SK-N-SH treated with all-trans-retinoic acid at 6 μM for 48 hours (cell line): Measurements from ENCODE around the gene MKI67.

Experiments
- ATAC-seq: fragments of 200-7000 bp; cut with Tn5 transposase; 3 replicates; pipeline ENCODE4 v1.9.1; 2020; ENCODE audit warnings: mild to moderate bottlenecking, moderate library complexity
- ARNTL ChIP-seq: fragments of 450-650 bp; formaldehyde crosslinking; IDR thresholded peaks from 2 replicates; pipeline ENCODE4 v1.5.0; 2020; ENCODE audit warnings: low read depth, mild to moderate bottlenecking, moderate library complexity, borderline replicate concordance
- BACH2 ChIP-seq: fragments of 250-450 bp; sonication (Bioruptor Pico); IDR thresholded peaks from 2 replicates; pipeline ENCODE4 v1.9.0; 2021; ENCODE audit warnings: mild to moderate bottlenecking, borderline replicate concordance
- ESRRG ChIP-seq: fragments of 250-450 bp; sonication (Bioruptor Pico); IDR thresholded peaks from 2 replicates; pipeline ENCODE4 v1.6.1; 2021; ENCODE audit warnings: mild to moderate bottlenecking
- ISL1 ChIP-seq: fragments of 250-450 bp; sonication (Bioruptor Pico); IDR thresholded peaks from 2 replicates; pipeline ENCODE4 v2.1.2; 2022; ENCODE audit warnings: mild to moderate bottlenecking, moderate library complexity
- OSR1 ChIP-seq: fragments of 250-450 bp; sonication (Bioruptor Pico); IDR thresholded peaks from 2 replicates; pipeline ENCODE4 v1.8.0; 2022; ENCODE audit warnings: moderate library complexity, mild to moderate bottlenecking, inconsistent platforms
- PPARA ChIP-seq: fragments of 250-450 bp; sonication (Bioruptor Pico); IDR thresholded peaks from 2 replicates; pipeline ENCODE4 v1.5.0; 2020; ENCODE audit warnings: mild to moderate bottlenecking, borderline replicate concordance
- RARB ChIP-seq: fragments of 250-450 bp; sonication (Bioruptor Pico); IDR thresholded peaks from 2 replicates; pipeline ENCODE4 v1.8.0; 2021; ENCODE audit warnings: mild to moderate bottlenecking, moderate library complexity
- SNAI2 ChIP-seq: fragments of 250-450 bp; sonication (Bioruptor Pico); IDR thresholded peaks from 2 replicates; pipeline ENCODE4 v1.5.0; 2020; ENCODE audit warnings: mild to moderate bottlenecking, moderate library complexity
- TCF4 ChIP-seq: fragments of 250-450 bp; sonication (Bioruptor Pico); IDR thresholded peaks from 2 replicates; pipeline ENCODE4 v1.8.0; 2021; ENCODE audit warnings: mild to moderate bottlenecking, moderate library complexity, borderline replicate concordance
- TOX ChIP-seq: fragments of 250-450 bp; sonication (Bioruptor Pico); IDR thresholded peaks from 2 replicates; pipeline ENCODE4 v1.8.0; 2021; ENCODE audit warnings: mild to moderate bottlenecking, moderate library complexity, borderline replicate concordance
- ZC3H10 ChIP-seq: fragments of 250-450 bp; sonication (Bioruptor Pico); IDR thresholded peaks from 2 replicates; pipeline ENCODE4 v1.5.1; 2021; ENCODE audit warnings: mild to moderate bottlenecking, moderate library complexity
- ZFP3 ChIP-seq: fragments of 250-450 bp; sonication (Bioruptor Pico); IDR thresholded peaks from 2 replicates; pipeline ENCODE4 v1.5.0; 2020; ENCODE audit warnings: mild to moderate bottlenecking, moderate library complexity
- ZFP30 ChIP-seq: fragments of 450-650 bp; formaldehyde crosslinking; IDR thresholded peaks from 2 replicates; pipeline ENCODE4 v1.5.0; 2022; ENCODE audit warnings: mild to moderate bottlenecking, moderate library complexity
- ZNF565 ChIP-seq: fragments of 450-650 bp; formaldehyde crosslinking; conservative IDR thresholded peaks from 2 replicates; pipeline ENCODE4 v1.5.0; 2020; ENCODE audit warnings: low read depth, mild to moderate bottlenecking, moderate library complexity
- ZNF70 ChIP-seq: fragments of 450-650 bp; formaldehyde crosslinking; IDR thresholded peaks from 2 replicates; pipeline ENCODE4 v1.5.0; 2020; ENCODE audit warnings: mild to moderate bottlenecking, moderate library complexity
- ZNF8 ChIP-seq: fragments of 450-650 bp; formaldehyde crosslinking; IDR thresholded peaks from 2 replicates; pipeline ENCODE4 v1.5.0; 2020; ENCODE audit warnings: mild to moderate bottlenecking, moderate library complexity
- TF ChIP-seq, protein P1 (sequence below): fragments of 250-450 bp; sonication (Bioruptor Pico); IDR thresholded peaks from 2 replicates; pipeline ENCODE4 v1.5.1; 2021; ENCODE audit warnings: mild to moderate bottlenecking, moderate library complexity
- TF ChIP-seq, protein P2 (sequence below): fragments of 250-450 bp; sonication (Bioruptor Pico); IDR thresholded peaks from 2 replicates; pipeline ENCODE4 v1.5.0; 2020; ENCODE audit warnings: mild to moderate bottlenecking, moderate library complexity
- TF ChIP-seq, protein P3 (sequence below): fragments of 250-450 bp; sonication (Bioruptor Pico); IDR thresholded peaks from 2 replicates; pipeline ENCODE4 v1.8.0; 2021; ENCODE audit warnings: low read depth, mild to moderate bottlenecking, moderate library complexity, borderline replicate concordance
- TF ChIP-seq, protein P4 (sequence below): fragments of 250-450 bp; sonication (Bioruptor Pico); IDR thresholded peaks from 2 replicates; pipeline ENCODE4 v1.8.0; 2020; ENCODE audit warnings: mild to moderate bottlenecking, moderate library complexity, borderline replicate concordance
- TF ChIP-seq, protein P5 (sequence below): fragments of 250-450 bp; sonication (Bioruptor Pico); IDR thresholded peaks from 2 replicates; pipeline ENCODE4 v1.5.1; 2020; ENCODE audit warnings: low read depth, mild to moderate bottlenecking, moderate library complexity

Gene MKI67

DNA sequence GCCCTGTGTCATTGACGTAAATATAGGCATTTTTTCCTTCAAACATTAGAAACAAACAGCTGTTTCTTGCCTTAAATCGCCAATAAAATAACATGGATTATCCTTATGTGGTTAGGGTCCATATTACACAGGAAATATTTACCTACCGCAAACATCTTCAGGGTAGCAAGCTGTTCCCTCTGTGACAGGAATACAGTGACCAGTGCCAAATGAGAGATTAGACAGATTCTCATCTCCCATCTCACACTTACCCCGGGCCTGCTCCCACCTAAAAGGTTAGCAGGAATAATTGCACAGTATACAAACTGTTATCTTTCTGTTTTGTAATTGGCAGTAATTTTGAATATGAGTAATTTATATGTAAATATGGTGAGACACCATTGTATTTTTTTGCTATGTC lies 16.5 kb downstream of the MKI67 start:
- ATAC-seq: no peak
- TF ChIP-seq, protein P1, sequence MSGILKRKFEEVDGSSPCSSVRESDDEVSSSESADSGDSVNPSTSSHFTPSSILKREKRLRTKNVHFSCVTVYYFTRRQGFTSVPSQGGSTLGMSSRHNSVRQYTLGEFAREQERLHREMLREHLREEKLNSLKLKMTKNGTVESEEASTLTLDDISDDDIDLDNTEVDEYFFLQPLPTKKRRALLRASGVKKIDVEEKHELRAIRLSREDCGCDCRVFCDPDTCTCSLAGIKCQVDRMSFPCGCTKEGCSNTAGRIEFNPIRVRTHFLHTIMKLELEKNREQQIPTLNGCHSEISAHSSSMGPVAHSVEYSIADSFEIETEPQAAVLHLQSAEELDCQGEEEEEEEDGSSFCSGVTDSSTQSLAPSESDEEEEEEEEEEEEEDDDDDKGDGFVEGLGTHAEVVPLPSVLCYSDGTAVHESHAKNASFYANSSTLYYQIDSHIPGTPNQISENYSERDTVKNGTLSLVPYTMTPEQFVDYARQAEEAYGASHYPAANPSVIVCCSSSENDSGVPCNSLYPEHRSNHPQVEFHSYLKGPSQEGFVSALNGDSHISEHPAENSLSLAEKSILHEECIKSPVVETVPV (CRISPR knock-in tag): no peak
- TF ChIP-seq TOX (CRISPR knock-in tag) (no peak), ARNTL (CRISPR knock-in tag) (no peak), ZFP3 (no peak), ZC3H10 (no peak), ZNF70 (CRISPR knock-in tag) (no peak), RARB (CRISPR knock-in tag) (no peak), PPARA (CRISPR knock-in tag) (no peak), SNAI2 (CRISPR knock-in tag) (no peak), ZNF565 (CRISPR knock-in tag) (no peak), ZFP30 (CRISPR knock-in tag) (no peak), ZNF8 (no peak), ISL1 (no peak), ESRRG (CRISPR knock-in tag) (no peak)
- TF ChIP-seq, protein P2, sequence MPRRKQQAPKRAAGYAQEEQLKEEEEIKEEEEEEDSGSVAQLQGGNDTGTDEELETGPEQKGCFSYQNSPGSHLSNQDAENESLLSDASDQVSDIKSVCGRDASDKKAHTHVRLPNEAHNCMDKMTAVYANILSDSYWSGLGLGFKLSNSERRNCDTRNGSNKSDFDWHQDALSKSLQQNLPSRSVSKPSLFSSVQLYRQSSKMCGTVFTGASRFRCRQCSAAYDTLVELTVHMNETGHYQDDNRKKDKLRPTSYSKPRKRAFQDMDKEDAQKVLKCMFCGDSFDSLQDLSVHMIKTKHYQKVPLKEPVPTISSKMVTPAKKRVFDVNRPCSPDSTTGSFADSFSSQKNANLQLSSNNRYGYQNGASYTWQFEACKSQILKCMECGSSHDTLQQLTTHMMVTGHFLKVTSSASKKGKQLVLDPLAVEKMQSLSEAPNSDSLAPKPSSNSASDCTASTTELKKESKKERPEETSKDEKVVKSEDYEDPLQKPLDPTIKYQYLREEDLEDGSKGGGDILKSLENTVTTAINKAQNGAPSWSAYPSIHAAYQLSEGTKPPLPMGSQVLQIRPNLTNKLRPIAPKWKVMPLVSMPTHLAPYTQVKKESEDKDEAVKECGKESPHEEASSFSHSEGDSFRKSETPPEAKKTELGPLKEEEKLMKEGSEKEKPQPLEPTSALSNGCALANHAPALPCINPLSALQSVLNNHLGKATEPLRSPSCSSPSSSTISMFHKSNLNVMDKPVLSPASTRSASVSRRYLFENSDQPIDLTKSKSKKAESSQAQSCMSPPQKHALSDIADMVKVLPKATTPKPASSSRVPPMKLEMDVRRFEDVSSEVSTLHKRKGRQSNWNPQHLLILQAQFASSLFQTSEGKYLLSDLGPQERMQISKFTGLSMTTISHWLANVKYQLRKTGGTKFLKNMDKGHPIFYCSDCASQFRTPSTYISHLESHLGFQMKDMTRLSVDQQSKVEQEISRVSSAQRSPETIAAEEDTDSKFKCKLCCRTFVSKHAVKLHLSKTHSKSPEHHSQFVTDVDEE (CRISPR knock-in tag): no peak
- TF ChIP-seq, protein P3, sequence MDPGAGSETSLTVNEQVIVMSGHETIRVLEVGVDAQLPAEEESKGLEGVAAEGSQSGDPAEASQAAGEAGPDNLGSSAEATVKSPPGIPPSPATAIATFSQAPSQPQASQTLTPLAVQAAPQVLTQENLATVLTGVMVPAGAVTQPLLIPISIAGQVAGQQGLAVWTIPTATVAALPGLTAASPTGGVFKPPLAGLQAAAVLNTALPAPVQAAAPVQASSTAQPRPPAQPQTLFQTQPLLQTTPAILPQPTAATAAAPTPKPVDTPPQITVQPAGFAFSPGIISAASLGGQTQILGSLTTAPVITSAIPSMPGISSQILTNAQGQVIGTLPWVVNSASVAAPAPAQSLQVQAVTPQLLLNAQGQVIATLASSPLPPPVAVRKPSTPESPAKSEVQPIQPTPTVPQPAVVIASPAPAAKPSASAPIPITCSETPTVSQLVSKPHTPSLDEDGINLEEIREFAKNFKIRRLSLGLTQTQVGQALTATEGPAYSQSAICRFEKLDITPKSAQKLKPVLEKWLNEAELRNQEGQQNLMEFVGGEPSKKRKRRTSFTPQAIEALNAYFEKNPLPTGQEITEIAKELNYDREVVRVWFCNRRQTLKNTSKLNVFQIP (CRISPR knock-in tag): no peak
- TF ChIP-seq, protein P4, sequence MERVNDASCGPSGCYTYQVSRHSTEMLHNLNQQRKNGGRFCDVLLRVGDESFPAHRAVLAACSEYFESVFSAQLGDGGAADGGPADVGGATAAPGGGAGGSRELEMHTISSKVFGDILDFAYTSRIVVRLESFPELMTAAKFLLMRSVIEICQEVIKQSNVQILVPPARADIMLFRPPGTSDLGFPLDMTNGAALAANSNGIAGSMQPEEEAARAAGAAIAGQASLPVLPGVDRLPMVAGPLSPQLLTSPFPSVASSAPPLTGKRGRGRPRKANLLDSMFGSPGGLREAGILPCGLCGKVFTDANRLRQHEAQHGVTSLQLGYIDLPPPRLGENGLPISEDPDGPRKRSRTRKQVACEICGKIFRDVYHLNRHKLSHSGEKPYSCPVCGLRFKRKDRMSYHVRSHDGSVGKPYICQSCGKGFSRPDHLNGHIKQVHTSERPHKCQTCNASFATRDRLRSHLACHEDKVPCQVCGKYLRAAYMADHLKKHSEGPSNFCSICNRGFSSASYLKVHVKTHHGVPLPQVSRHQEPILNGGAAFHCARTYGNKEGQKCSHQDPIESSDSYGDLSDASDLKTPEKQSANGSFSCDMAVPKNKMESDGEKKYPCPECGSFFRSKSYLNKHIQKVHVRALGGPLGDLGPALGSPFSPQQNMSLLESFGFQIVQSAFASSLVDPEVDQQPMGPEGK (CRISPR knock-in tag): no peak
- TF ChIP-seq, protein P5, sequence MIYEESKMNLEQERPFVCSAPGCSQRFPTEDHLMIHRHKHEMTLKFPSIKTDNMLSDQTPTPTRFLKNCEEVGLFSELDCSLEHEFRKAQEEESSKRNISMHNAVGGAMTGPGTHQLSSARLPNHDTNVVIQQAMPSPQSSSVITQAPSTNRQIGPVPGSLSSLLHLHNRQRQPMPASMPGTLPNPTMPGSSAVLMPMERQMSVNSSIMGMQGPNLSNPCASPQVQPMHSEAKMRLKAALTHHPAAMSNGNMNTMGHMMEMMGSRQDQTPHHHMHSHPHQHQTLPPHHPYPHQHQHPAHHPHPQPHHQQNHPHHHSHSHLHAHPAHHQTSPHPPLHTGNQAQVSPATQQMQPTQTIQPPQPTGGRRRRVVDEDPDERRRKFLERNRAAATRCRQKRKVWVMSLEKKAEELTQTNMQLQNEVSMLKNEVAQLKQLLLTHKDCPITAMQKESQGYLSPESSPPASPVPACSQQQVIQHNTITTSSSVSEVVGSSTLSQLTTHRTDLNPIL (CRISPR knock-in tag): no peak
- TF ChIP-seq, all 23 proteins: peak for 0

DNA sequence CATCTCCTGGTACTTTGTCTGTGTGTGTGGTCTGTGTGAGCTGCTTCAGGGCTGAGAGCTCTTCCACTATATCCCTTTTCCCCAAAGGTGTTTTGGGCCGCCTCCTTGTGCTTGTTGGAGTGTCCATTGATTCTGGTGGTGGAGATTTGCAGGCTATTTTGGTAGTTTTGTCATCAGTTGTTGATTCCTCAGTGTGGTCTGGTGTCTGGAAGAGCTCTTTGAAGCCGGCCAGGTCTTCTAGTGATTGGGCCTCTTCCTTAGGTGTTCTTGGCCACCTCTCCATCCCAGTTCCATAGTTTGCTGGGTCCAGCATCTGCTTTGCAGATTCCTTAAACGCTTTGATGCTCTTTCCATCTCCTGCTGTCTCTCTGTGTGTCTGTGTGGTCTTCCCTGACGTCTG lies 20.8 kb downstream of the MKI67 start:
- TF ChIP-seq BACH2 (CRISPR knock-in tag): no peak
- no peak for TF ChIP-seq ZNF70 (CRISPR knock-in tag)
- no peak for TF ChIP-seq ISL1
- TF ChIP-seq ARNTL (CRISPR knock-in tag): no peak
- no peak for TF ChIP-seq SNAI2 (CRISPR knock-in tag)
- TF ChIP-seq, protein P3 (CRISPR knock-in tag): no peak
- no peak for TF ChIP-seq ZNF8
- no peak for TF ChIP-seq TOX (CRISPR knock-in tag)
- no peak for TF ChIP-seq PPARA (CRISPR knock-in tag)
- TF ChIP-seq TCF4 (CRISPR knock-in tag): no peak
- no peak for TF ChIP-seq ZFP30 (CRISPR knock-in tag)
- TF ChIP-seq ZC3H10: no peak
- TF ChIP-seq ZNF565 (CRISPR knock-in tag): no peak
- TF ChIP-seq, protein P2 (CRISPR knock-in tag): no peak
- no peak for TF ChIP-seq OSR1 (CRISPR knock-in tag)
- TF ChIP-seq RARB (CRISPR knock-in tag): no peak

More for the DNA sequence above, 20.8 kb downstream of the MKI67 start:
- ATAC-seq: no peak
